Measurements from ENCODE around the gene GSE1.

GSE1 gene

GRCh38 chr16:85706449-85707034 is 93.4 kb downstream of the GSE1 start:
- Histone ChIP-seq H3K36me3 (peaks cover 0 to 26% (median 4%) of the 10 kb centered on the region in 11 experiments; a peak in 9 of 22 replicates), H3K4me1 (peaks cover 0 to 5% (median 0%) of the 10 kb centered on the region in 10 experiments; a peak in 2 of 20 replicates), H3K9ac (no peak overlapping the region), H4K20me1 (peaks cover 0 to 22% (median 0%) of the 10 kb centered on the region in 11 experiments; a peak in 2 of 22 replicates), H3K27ac (no peak overlapping the region), H3K4me3 (no peak overlapping the region), H3K9me3 (replicated peaks in 1 of 11) (no peaks in the 10 kb centered on the region), H3K27me3 (no peaks in the 10 kb centered on the region), H3K4me2 (no peak overlapping the region)
- no peak for TF ChIP-seq Cebpa-rat (IDR thresholded peaks at IDR 0.05)

GRCh38 chr16:85707528-85708095 is 94.5 kb downstream of the GSE1 start:
- no peak overlapping the region for H3K4me2 ChIP-seq
- no peaks in the 10 kb centered on the region for H3K4me1 ChIP-seq
- no peaks in the 10 kb centered on the region for H3K27me3 ChIP-seq
- peaks cover 6 to 11% (median 9%) of the 10 kb centered on the region in 11 experiments; a peak in 19 of 22 replicates for H3K9me3 ChIP-seq (replicated peaks in 1 of 11)
- H3K27ac ChIP-seq = no peak overlapping the region
- TF ChIP-seq Cebpa-rat (IDR thresholded peaks at IDR 0.05) = no peak
- H3K4me3 ChIP-seq = no peak overlapping the region
- no peak overlapping the region for H3K9ac ChIP-seq
- H3K36me3 ChIP-seq = peaks cover 0 to 36% (median 15%) of the 10 kb centered on the region in 11 experiments; a peak in 13 of 22 replicates
- peaks cover 0 to 22% (median 0%) of the 10 kb centered on the region in 11 experiments; a peak in 2 of 22 replicates for H4K20me1 ChIP-seq

- TF ChIP-seq Cebpa-rat (IDR thresholded peaks at IDR 0.05) = no peak
- no peak overlapping the region for H3K27ac ChIP-seq
- peaks cover 6 to 14% (median 11%) of the 10 kb centered on the region in 11 experiments; a peak in 19 of 22 replicates for H3K9me3 ChIP-seq (replicated peaks in 1 of 11)
- H3K27me3 ChIP-seq = no peaks in the 10 kb centered on the region
- H3K4me2 ChIP-seq = no peak overlapping the region
- no peak overlapping the region for H3K9ac ChIP-seq
- H4K20me1 ChIP-seq = peaks cover 0 to 22% (median 0%) of the 10 kb centered on the region in 11 experiments; a peak in 2 of 22 replicates
- H3K4me3 ChIP-seq = no peak overlapping the region
- no peaks in the 10 kb centered on the region for H3K4me1 ChIP-seq
- peaks cover 0 to 39% (median 16%) of the 10 kb centered on the region in 11 experiments; a peak in 13 of 22 replicates for H3K36me3 ChIP-seq
Observed at GRCh38 chr16:85708338-85708737, 95.2 kb downstream of the GSE1 start.

GRCh38 chr16:85709766-85710585 is 96.9 kb downstream of the GSE1 start:
- TF ChIP-seq Cebpa-rat (IDR thresholded peaks at IDR 0.05) = no peak
- Histone ChIP-seq H3K27me3 (no peaks in the 10 kb centered on the region), H3K4me3 (no peak overlapping the region), H3K9me3 (replicated peaks in 1 of 11) (peaks cover 6 to 14% (median 11%) of the 10 kb centered on the region in 11 experiments; a peak in 19 of 22 replicates), H3K27ac (no peak overlapping the region), H3K36me3 (peaks cover 0 to 39% (median 16%) of the 10 kb centered on the region in 11 experiments; a peak in 13 of 22 replicates), H3K9ac (no peak overlapping the region), H3K4me1 (peaks cover 0 to 2% (median under 1%) of the 10 kb centered on the region in 10 experiments; a peak in 10 of 20 replicates), H3K4me2 (no peak overlapping the region), H4K20me1 (peaks cover 0 to 20% (median 0%) of the 10 kb centered on the region in 11 experiments; a peak in 2 of 22 replicates)

- Histone ChIP-seq H3K36me3 (peaks cover 0 to 39% (median 16%) of the 10 kb centered on the region in 11 experiments; a peak in 13 of 22 replicates), H3K4me2 (no peak overlapping the region), H3K27me3 (no peaks in the 10 kb centered on the region), H3K4me1 (peaks cover 0 to 9% (median 8%) of the 10 kb centered on the region in 10 experiments; a peak in 16 of 20 replicates), H3K4me3 (no peak overlapping the region), H3K9ac (no peak overlapping the region), H3K9me3 (replicated peaks in 1 of 11) (peaks cover 6 to 14% (median 11%) of the 10 kb centered on the region in 11 experiments; a peak in 19 of 22 replicates), H3K27ac (no peak overlapping the region), H4K20me1 (peaks cover 0 to 21% (median 0%) of the 10 kb centered on the region in 11 experiments; a peak in 3 of 22 replicates)
- TF ChIP-seq Cebpa-rat (IDR thresholded peaks at IDR 0.05) = no peak
Observed at GRCh38 chr16:85710732-85711131, 97.6 kb downstream of the GSE1 start.

- Histone ChIP-seq H3K4me2 (no peak overlapping the region), H4K20me1 (peaks cover 0 to 30% (median 0%) of the 10 kb centered on the region in 11 experiments; a peak in 7 of 22 replicates), H3K4me3 (no peak overlapping the region), H3K27me3 (no peaks in the 10 kb centered on the region), H3K36me3 (peaks cover 0 to 33% (median 16%) of the 10 kb centered on the region in 11 experiments; a peak in 13 of 22 replicates), H3K27ac (no peak overlapping the region), H3K9ac (no peak overlapping the region), H3K4me1 (peaks cover 7 to 23% (median 22%) of the 10 kb centered on the region in 10 experiments), H3K9me3 (replicated peaks in 1 of 11) (peaks cover 6 to 14% (median 11%) of the 10 kb centered on the region in 11 experiments; a peak in 19 of 22 replicates)
- TF ChIP-seq Cebpa-rat (IDR thresholded peaks at IDR 0.05) = no peak
Observed at GRCh38 chr16:85711982-85712587, 99.0 kb downstream of the GSE1 start.

- Histone ChIP-seq H3K27ac (no peak overlapping the region), H3K4me1 (peaks cover 15 to 30% (median 29%) of the 10 kb centered on the region in 10 experiments), H3K36me3 (peaks cover 0 to 30% (median 16%) of the 10 kb centered on the region in 11 experiments; a peak in 13 of 22 replicates), H3K9me3 (replicated peaks in 1 of 11) (peaks cover 6 to 14% (median 11%) of the 10 kb centered on the region in 11 experiments; a peak in 19 of 22 replicates), H4K20me1 (peaks cover 0 to 32% (median 0%) of the 10 kb centered on the region in 11 experiments; a peak in 8 of 22 replicates), H3K27me3 (no peaks in the 10 kb centered on the region), H3K4me2 (no peak overlapping the region), H3K4me3 (no peak overlapping the region), H3K9ac (no peak overlapping the region)
- no peak for TF ChIP-seq Cebpa-rat (IDR thresholded peaks at IDR 0.05)
Observed at GRCh38 chr16:85712801-85713200, 99.7 kb downstream of the GSE1 start.

Data from BLaER1 treated with 17β-estradiol and CSF1 and Interleukin-3, amounts not matched to agents 10 nM and 100 nM (cell line).